ENCODE results near the gene TSPAN14.

DNA sequence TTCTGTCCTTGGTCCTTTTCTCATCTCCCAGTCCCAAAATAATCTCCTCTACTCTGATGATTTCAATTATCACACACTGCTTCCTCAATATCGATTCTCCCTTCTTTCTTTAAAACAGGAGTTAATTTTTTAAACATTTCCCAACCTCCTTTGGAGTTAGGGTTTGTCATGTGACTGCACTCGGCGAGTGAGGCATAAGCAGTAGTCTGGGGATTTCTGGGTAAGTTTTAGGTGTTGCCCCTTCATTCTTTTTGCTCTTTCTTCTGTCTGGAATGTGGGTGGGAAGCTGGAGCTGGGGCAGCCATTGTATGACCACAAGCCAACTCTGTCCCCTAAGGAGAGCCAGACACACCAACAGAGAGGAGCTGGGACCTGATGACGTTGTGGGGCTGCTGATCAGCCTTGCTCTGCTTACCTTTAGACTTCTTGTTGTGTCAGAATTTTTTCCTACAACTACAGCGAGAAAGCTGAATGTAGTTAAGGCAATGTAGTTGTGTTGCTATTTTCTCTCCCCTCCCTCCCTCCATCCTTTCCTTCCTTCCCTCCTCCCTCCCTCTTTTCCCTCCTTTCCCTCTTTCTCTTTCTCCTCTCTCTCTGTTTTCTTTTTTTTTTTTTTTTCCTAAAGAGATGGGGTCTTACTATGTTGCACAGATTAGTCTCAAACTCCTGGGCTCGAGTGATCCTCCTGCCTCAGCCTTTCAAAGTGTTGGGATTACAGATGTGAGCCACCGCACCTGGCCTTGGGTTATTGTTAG is 6.5 kb upstream of the TSPAN14 start:
- TF ChIP-seq CTCF (IDR thresholded peaks at IDR 0.05) (no peak), POLR2A (IDR thresholded peaks at IDR 0.05; ENCODE audit: low read depth) (no peak), POLR2AphosphoS5 (IDR thresholded peaks at IDR 0.05) (no peak)

Measured in esophagus muscularis mucosa (tissue), 3 donors.